HepG2 (cell line): ENCODE measurements around the gene DNAJC11. TPM values are rescaled to one million over a fixed set of nuclear protein-coding genes. Genes with fewer than 3 reads are reported as not detected.
A peak's percentile ranks its signal among the peaks of the same experiment; 100 is the strongest.

Experiments used
- HNRNPLL ChIP-seq: fragments of 200-400 bp; formaldehyde crosslinking; IDR thresholded peaks from 2 replicates; pipeline ENCODE4 v1.6.1; 2017; ENCODE audit warnings: mild to moderate bottlenecking, low read depth, low read length; ENCODE audit not compliant: poor library complexity, severe bottlenecking
- HOMEZ ChIP-seq: IDR thresholded peaks from 2 replicates; pipeline ENCODE4 v1.6.1; 2016; ENCODE audit warnings: low read depth
- NAIF1 ChIP-seq: sonication (generic); formaldehyde crosslinking; IDR thresholded peaks from 2 replicates; pipeline ENCODE4 v1.5.0; 2020; ENCODE audit warnings: mild to moderate bottlenecking, missing genetic modification reagents, borderline replicate concordance
- PHB2 ChIP-seq: fragments of 450-650 bp; IDR thresholded peaks from 2 replicates; pipeline ENCODE4 v1.6.1; 2018; ENCODE audit not compliant: partially characterized antibody
- REL ChIP-seq: sonication (generic); formaldehyde crosslinking; conservative IDR thresholded peaks from 2 replicates; pipeline ENCODE4 v1.8.0; 2022; ENCODE audit warnings: mild to moderate bottlenecking, missing genetic modification reagents, moderate library complexity
- RXRB ChIP-seq: IDR thresholded peaks from 2 replicates; pipeline ENCODE4 v1.6.1; 2016; ENCODE audit warnings: borderline replicate concordance, missing genetic modification reagents, missing compliant biosample characterization
- SIN3B ChIP-seq: fragments of 150-350 bp; IDR thresholded peaks from 2 replicates; pipeline ENCODE4 v1.6.1; 2014; ENCODE audit warnings: low read length
- ZBTB4 ChIP-seq: sonication (generic); formaldehyde crosslinking; IDR thresholded peaks from 2 replicates; pipeline ENCODE4 v1.4.0; 2020; ENCODE audit warnings: missing genetic modification reagents, mild to moderate bottlenecking, borderline replicate concordance
- ZNF784 ChIP-seq: sonication (generic); formaldehyde crosslinking; IDR thresholded peaks from 2 replicates; pipeline ENCODE4 v1.5.1; 2020; ENCODE audit warnings: missing genetic modification reagents, mild to moderate bottlenecking, borderline replicate concordance
- polyA plus RNA-seq, 8 experiments: library from polyadenylated mRNA; depleted of rRNA in 3 of 8; stranded (reverse) in 7 of 8; unstranded in 1 of 8; fragments of >200 nt; fragmentation: Illumina TruSeq in 4 of 8; extraction: Trizol in 4 of 8; gene quantifications; 2 replicates each; pipeline versions ENCODE4 v1.2.1 to v1.2.3, GENCODE V29; 2011 to 2016; ENCODE audit warnings: low read depth in 4 of 8, missing spikeins in 1 of 8, mixed read lengths in 1 of 8; ENCODE audit not compliant: insufficient read depth in 1 of 8
- total RNA-seq, 5 experiments: library from RNA; depleted of rRNA; stranded (reverse); fragments of >200 nt; fragmentation: Illumina TruSeq; extraction: Trizol; gene quantifications; 2 replicates each; pipeline ENCODE4 v1.2.3, GENCODE V29; 2016; ENCODE audit warnings: low read depth in 1 of 5
- TF ChIP-seq, protein P1 (sequence below): sonication (generic); formaldehyde crosslinking; IDR thresholded peaks from 2 replicates; pipeline ENCODE4 v1.4.0; 2020; ENCODE audit warnings: missing genetic modification reagents, borderline replicate concordance
- TF ChIP-seq, protein P2 (sequence below): IDR thresholded peaks from 2 replicates; pipeline ENCODE4 v1.4.0; 2020; ENCODE audit warnings: mild to moderate bottlenecking, missing genetic modification reagents

DNAJC11 gene
- total and polyA plus RNA-seq, 2 of the 13 experiments (the other 11 are each of a cell fraction or from before 2014, with no cell fraction given): 25.1 to 47.6 TPM

GRCh38 chr1:6614929-6615785 is 86.5 kb downstream of the DNAJC11 start (continued):
- TF ChIP-seq ZBTB4 (CRISPR knock-in tag) (no peak), NAIF1 (CRISPR knock-in tag) (no peak), REL (no peak), SIN3B (no peak), RXRB (CRISPR knock-in tag) (no peak), ZNF784 (CRISPR knock-in tag) (no peak), PHB2 (no peak), HOMEZ (CRISPR knock-in tag) (no peak), HNRNPLL (peak; percentile 27)
- TF ChIP-seq, protein P1, sequence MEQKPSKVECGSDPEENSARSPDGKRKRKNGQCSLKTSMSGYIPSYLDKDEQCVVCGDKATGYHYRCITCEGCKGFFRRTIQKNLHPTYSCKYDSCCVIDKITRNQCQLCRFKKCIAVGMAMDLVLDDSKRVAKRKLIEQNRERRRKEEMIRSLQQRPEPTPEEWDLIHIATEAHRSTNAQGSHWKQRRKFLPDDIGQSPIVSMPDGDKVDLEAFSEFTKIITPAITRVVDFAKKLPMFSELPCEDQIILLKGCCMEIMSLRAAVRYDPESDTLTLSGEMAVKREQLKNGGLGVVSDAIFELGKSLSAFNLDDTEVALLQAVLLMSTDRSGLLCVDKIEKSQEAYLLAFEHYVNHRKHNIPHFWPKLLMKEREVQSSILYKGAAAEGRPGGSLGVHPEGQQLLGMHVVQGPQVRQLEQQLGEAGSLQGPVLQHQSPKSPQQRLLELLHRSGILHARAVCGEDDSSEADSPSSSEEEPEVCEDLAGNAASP (CRISPR knock-in tag): no peak
- TF ChIP-seq, protein P2, sequence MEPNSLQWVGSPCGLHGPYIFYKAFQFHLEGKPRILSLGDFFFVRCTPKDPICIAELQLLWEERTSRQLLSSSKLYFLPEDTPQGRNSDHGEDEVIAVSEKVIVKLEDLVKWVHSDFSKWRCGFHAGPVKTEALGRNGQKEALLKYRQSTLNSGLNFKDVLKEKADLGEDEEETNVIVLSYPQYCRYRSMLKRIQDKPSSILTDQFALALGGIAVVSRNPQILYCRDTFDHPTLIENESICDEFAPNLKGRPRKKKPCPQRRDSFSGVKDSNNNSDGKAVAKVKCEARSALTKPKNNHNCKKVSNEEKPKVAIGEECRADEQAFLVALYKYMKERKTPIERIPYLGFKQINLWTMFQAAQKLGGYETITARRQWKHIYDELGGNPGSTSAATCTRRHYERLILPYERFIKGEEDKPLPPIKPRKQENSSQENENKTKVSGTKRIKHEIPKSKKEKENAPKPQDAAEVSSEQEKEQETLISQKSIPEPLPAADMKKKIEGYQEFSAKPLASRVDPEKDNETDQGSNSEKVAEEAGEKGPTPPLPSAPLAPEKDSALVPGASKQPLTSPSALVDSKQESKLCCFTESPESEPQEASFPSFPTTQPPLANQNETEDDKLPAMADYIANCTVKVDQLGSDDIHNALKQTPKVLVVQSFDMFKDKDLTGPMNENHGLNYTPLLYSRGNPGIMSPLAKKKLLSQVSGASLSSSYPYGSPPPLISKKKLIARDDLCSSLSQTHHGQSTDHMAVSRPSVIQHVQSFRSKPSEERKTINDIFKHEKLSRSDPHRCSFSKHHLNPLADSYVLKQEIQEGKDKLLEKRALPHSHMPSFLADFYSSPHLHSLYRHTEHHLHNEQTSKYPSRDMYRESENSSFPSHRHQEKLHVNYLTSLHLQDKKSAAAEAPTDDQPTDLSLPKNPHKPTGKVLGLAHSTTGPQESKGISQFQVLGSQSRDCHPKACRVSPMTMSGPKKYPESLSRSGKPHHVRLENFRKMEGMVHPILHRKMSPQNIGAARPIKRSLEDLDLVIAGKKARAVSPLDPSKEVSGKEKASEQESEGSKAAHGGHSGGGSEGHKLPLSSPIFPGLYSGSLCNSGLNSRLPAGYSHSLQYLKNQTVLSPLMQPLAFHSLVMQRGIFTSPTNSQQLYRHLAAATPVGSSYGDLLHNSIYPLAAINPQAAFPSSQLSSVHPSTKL (CRISPR knock-in tag): no peak
